Effector memory CD8-positive, alpha-beta T cell (primary cell): ENCODE measurements around the gene CMTM8.
"Not testable (repeated sequence)": the region's sequence is repeated elsewhere in the genome, so short reads cannot be mapped to it uniquely, and the experiment has no call there.

Experiments
- ATAC-seq: fragments of 150-1000 bp; cut with Tn5 transposase; replicated peaks from 2 replicates; pipeline ENCODE4 v1.10.0; 2021; ENCODE audit warnings: mild to moderate bottlenecking, moderate library complexity
- DNase-seq, 3 experiments: peaks; one replicate each; pipeline ENCODE4 v3.0.0; 2021
- H3K27ac Mint-ChIP-seq, 2 donors: one replicate each; pipeline ENCODE4 v1.8.0; 2022; ENCODE audit warnings: mild to moderate bottlenecking in 2 of 2, mixed read lengths in 2 of 2, moderate library complexity in 2 of 2
- H3K27me3 Mint-ChIP-seq, 2 donors: one replicate each; pipeline ENCODE4 v1.8.0; 2022; ENCODE audit warnings: mixed read lengths in 2 of 2
- H3K36me3 Mint-ChIP-seq: one replicate; pipeline ENCODE4 v1.8.0; 2022; ENCODE audit warnings: mild to moderate bottlenecking, moderate library complexity, mixed read lengths; ENCODE audit not compliant: insufficient read depth
- H3K4me1 Mint-ChIP-seq, 2 donors: one replicate each; pipeline ENCODE4 v1.8.0; 2022; ENCODE audit warnings: low read depth in 2 of 2, mixed read lengths in 2 of 2
- H3K4me3 Mint-ChIP-seq, 2 donors: one replicate each; pipeline ENCODE4 v1.8.0; 2022; ENCODE audit warnings: mild to moderate bottlenecking in 2 of 2, mixed read lengths in 2 of 2, moderate library complexity in 2 of 2
- H3K9me3 Mint-ChIP-seq, 2 donors: one replicate each; pipeline ENCODE4 v1.8.0; 2022; ENCODE audit warnings: mixed read lengths in 2 of 2

CMTM8 gene

GRCh38 chr3:32376115-32376514, 137.6 kb downstream of the CMTM8 start:
- peaks cover 6 to 7% of the 10 kb centered on the region in 2 donors for H3K4me1 Mint-ChIP-seq
- no peaks in the 10 kb centered on the region for H3K27me3 Mint-ChIP-seq
- DNase-seq (no peak), ATAC-seq (no peak)
- H3K27ac Mint-ChIP-seq, result no peak overlapping the region
- no peaks in the 10 kb centered on the region for H3K9me3 Mint-ChIP-seq
- H3K36me3 Mint-ChIP-seq, result peaks cover 6% of the 10 kb centered on the region
- no peak overlapping the region for H3K4me3 Mint-ChIP-seq

- ATAC-seq (no peak), DNase-seq (no peak)
- Mint-ChIP-seq H3K27me3 (peaks cover 0 to 12% of the 10 kb centered on the region in 2 donors), H3K9me3 (no peaks in the 10 kb centered on the region), H3K36me3 (peaks cover 6% of the 10 kb centered on the region), H3K4me1 (peaks cover 4 to 6% of the 10 kb centered on the region in 2 donors), H3K4me3 (no peak overlapping the region), H3K27ac (no peak overlapping the region)
Measured at GRCh38 chr3:32379831-32380500, 141.5 kb downstream of the CMTM8 start.

DNA sequence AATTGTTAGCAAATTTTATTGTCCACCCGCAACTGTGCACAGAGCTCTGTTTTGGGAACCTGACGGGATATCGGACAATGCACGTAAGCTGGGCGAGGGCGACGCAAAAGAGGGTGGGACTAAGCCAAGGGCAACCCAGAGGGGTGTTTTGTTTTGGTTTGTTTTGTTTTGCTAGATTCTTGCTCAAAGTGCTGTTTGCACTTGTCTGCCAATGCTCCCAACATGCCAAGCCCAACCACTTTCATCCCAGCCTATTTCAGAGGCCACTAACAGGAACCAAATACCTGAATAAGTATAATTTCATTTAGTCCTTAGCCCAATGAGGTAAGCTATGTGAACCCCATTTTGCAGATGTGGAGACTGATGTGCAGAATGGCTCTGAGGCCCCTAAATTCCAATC, 143.4 kb downstream of the CMTM8 start:
- Mint-ChIP-seq H3K9me3 (no peaks in the 10 kb centered on the region), H3K4me3 (no peak overlapping the region), H3K27me3 (peaks cover 0 to 16% of the 10 kb centered on the region in 2 donors), H3K27ac (no peak overlapping the region), H3K4me1 (peaks cover 0 to 3% of the 10 kb centered on the region in 2 donors), H3K36me3 (peaks cover 3% of the 10 kb centered on the region)
- ATAC-seq (no peak), DNase-seq (no peak)

- Mint-ChIP-seq H3K4me1 (peaks cover 0 to 5% of the 10 kb centered on the region in 2 donors), H3K9me3 (no peaks in the 10 kb centered on the region), H3K27me3 (peaks cover 0 to 16% of the 10 kb centered on the region in 2 donors), H3K36me3 (peaks cover 3% of the 10 kb centered on the region), H3K4me3 (no peak overlapping the region), H3K27ac (no peak overlapping the region)
- no peak for ATAC-seq
- DNase-seq, result no peak
Measured at GRCh38 chr3:32383136-32383711, 144.7 kb downstream of the CMTM8 start.

- H3K4me3 Mint-ChIP-seq, result no peak overlapping the region
- peaks cover 0 to 16% of the 10 kb centered on the region in 2 donors for H3K27me3 Mint-ChIP-seq
- ATAC-seq, result no peak
- DNase-seq, result no peak
- H3K4me1 Mint-ChIP-seq, result peaks cover 0 to 5% of the 10 kb centered on the region in 2 donors
- H3K27ac Mint-ChIP-seq, result no peak overlapping the region
- no peaks in the 10 kb centered on the region for H3K9me3 Mint-ChIP-seq
- H3K36me3 Mint-ChIP-seq, result peaks cover 3% of the 10 kb centered on the region
Measured at GRCh38 chr3:32384938-32385337, 146.5 kb downstream of the CMTM8 start.

DNA sequence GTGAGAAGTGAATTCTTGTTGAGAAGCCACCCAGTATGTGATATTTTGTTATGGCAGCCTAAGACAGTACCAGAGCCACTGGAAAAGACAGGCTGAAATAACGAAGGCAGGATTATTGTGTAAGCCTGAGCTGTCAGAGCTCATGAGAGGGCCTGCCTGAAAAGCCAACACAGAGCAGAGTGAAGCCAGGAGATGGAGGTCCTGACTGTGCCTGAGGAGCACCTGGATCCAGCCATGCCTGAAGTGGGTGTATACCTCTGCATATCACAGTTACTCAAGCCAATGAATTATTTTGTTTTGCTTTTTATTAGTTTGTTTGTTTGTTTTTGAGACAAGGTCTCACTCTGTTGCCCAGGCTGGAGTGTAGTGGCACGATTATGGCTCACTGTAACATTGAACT, 149.0 kb downstream of the CMTM8 start:
- Mint-ChIP-seq H3K4me3 (no peak overlapping the region), H3K4me1 (peaks cover 11 to 15% of the 10 kb centered on the region in 2 donors), H3K27ac (peak overlapping the region in 1 of 2 donors; percentile 19), H3K36me3 (peaks cover 10% of the 10 kb centered on the region), H3K27me3 (peaks cover 0 to 16% of the 10 kb centered on the region in 2 donors), H3K9me3 (no peaks in the 10 kb centered on the region)
- ATAC-seq, result no peak
- no peak for DNase-seq

DNA sequence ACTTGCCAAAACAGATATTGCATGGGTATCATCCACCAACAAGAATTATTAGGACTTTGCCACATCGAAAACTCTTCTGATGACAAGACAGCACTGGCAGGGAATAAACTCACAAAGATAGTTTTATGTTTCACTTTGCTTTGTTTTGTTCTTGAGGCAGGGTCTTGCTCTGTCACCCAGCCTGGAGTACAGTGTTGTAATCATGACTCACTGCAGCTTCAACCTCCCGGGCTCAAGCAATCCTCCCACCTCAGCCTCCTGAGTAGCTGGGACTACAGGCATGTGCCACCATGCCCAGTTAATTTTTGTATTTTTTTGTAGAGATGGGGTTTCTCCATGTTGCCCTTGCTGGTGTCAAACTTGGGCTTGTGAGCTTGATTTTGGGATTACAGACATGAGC, 151.1 kb downstream of the CMTM8 start:
- H3K27ac Mint-ChIP-seq, result peak overlapping the region in 1 of 2 donors; percentile 52
- H3K27me3 Mint-ChIP-seq, H3K9me3 Mint-ChIP-seq, H3K4me3 Mint-ChIP-seq, ATAC-seq, DNase-seq: not testable (repeated sequence)
- H3K36me3 Mint-ChIP-seq, result peaks cover 16% of the 10 kb centered on the region
- H3K4me1 Mint-ChIP-seq, result peaks cover 31 to 32% of the 10 kb centered on the region in 2 donors

- H3K4me3 Mint-ChIP-seq, result peak within 1 kb of the TSS; percentile 92
- peak within 1 kb of the TSS; percentile 96 to 97 for H3K27ac Mint-ChIP-seq
- H3K4me1 Mint-ChIP-seq, result peaks cover 45 to 49% of the 10 kb centered on the region in 2 donors
- peaks cover 16% of the 10 kb centered on the region for H3K36me3 Mint-ChIP-seq
- H3K9me3 Mint-ChIP-seq, result no peaks in the 10 kb centered on the region
- no peaks in the 10 kb centered on the region for H3K27me3 Mint-ChIP-seq
- ATAC-seq, result peak; percentile 69
- DNase-seq, result peak; percentile 35 to 45 (median 44)
Measured at GRCh38 chr3:32391643-32392535, 153.4 kb downstream of the CMTM8 start, which contains the start of gene CMTM7. Gene CMTM7 (plus strand): TSS chr3:32391853. CDS start chr3:32391907, 54 bp downstream.

GRCh38 chr3:32392536-32393302, 154.2 kb downstream of the CMTM8 start:
- H3K27ac Mint-ChIP-seq, result peak overlapping the region; percentile 96 to 97
- no peaks in the 10 kb centered on the region for H3K9me3 Mint-ChIP-seq
- H3K27me3 Mint-ChIP-seq, result no peaks in the 10 kb centered on the region
- peak overlapping the region; percentile 92 for H3K4me3 Mint-ChIP-seq
- H3K36me3 Mint-ChIP-seq, result peaks cover 16% of the 10 kb centered on the region
- DNase-seq, result peak in 1 of 3 experiments; percentile 35
- H3K4me1 Mint-ChIP-seq, result peaks cover 43 to 52% of the 10 kb centered on the region in 2 donors
- ATAC-seq, result peak; percentile 19

- Mint-ChIP-seq H3K27ac (peak overlapping the region; percentile 49 to 97), H3K4me3 (peak overlapping the region in 1 of 2 donors; percentile 36)
Measured at GRCh38 chr3:32395496-32395895, 157.0 kb downstream of the CMTM8 start.

DNA sequence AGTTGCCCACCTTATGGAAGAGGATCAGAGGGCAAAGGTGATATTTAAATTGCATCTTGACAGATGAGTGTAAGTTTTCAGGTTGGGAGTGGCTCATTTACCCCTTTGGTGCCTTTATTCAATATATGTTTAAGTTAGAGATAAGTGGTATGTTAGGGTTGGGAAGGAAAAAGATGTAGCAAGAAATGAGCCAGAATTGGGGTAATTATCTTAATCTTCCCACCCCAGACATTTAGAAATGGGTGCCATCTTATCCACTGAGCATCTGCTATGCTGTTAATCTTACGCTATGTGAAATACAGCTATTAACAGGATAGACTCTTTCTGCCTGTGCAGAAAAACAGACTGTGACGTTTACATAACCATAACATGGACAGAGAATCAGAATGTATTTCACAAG, 159.5 kb downstream of the CMTM8 start:
- Mint-ChIP-seq H3K9me3 (no peaks in the 10 kb centered on the region), H3K4me3 (no peak overlapping the region), H3K4me1 (peaks cover 49 to 76% of the 10 kb centered on the region in 2 donors), H3K36me3 (peaks cover 2% of the 10 kb centered on the region), H3K27ac (peak overlapping the region in 1 of 2 donors; percentile 68), H3K27me3 (no peaks in the 10 kb centered on the region)
- ATAC-seq (no peak), DNase-seq (no peak)

More at GRCh38 chr3:32395496-32395895, 157.0 kb downstream of the CMTM8 start:
- peaks cover 16% of the 10 kb centered on the region for H3K36me3 Mint-ChIP-seq
- peaks cover 53 to 73% of the 10 kb centered on the region in 2 donors for H3K4me1 Mint-ChIP-seq
- ATAC-seq (peak; percentile 12), DNase-seq (no peak)
- no peaks in the 10 kb centered on the region for H3K9me3 Mint-ChIP-seq
- H3K27me3 Mint-ChIP-seq, result no peaks in the 10 kb centered on the region

DNA sequence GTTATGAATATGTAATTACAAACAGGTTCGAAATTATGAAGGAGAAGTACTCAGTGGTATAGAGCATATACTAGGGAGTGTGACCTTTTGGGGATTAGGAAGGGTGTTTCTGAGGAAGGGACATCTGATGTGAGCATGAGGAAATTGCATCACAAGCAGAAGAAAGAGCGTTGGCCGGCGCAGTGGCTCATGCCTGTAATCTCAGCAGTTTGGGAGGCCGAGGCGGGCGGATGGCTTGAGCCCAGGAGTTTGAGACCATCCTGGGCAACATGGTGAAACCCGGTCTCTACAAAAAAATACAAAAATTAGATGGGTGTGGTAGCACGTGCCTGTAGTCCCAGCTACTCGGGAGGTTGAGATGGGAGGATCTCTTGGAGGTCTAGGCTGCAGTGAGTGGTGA, 160.1 kb downstream of the CMTM8 start:
- Mint-ChIP-seq H3K27me3 (no peaks in the 10 kb centered on the region), H3K36me3 (no peaks in the 10 kb centered on the region), H3K27ac (peak overlapping the region; percentile 68 to 87), H3K9me3 (no peaks in the 10 kb centered on the region), H3K4me1 (peaks cover 46 to 76% of the 10 kb centered on the region in 2 donors), H3K4me3 (peak overlapping the region in 1 of 2 donors; percentile 11)
- DNase-seq, result no peak
- no peak for ATAC-seq
